ENCODE results near the gene MAGI1. TPM values are rescaled to one million over a fixed set of nuclear protein-coding genes. Genes with fewer than 3 reads are reported as not detected.

Gene MAGI1
- total and polyA plus RNA-seq, 2 donors (not counting 1 experiment from before 2014, with no cell fraction given), result 0.10 to 0.22 TPM

GRCh38 chr3:65484964-65485363, 553.8 kb downstream of the MAGI1 start:
- H3K27me3 Mint-ChIP-seq, result no peaks in the 10 kb centered on the region
- no peak overlapping the region for H3K4me3 Mint-ChIP-seq
- no peak overlapping the region for H3K9ac ChIP-seq (ENCODE audit: low read length)
- 100% methylated on average over 3 of the region's 3 CpGs for WGBS (ENCODE audit: insufficient coverage)
- no peak overlapping the region for H3K4me3 ChIP-seq (ENCODE audit: control extremely low read depth in 1 of 5, extremely low read depth in 1 of 5, insufficient read depth in 1 of 5, low read depth in 2 of 5, low read length in 4 of 5)
- H3K27ac ChIP-seq (ENCODE audit: low read length in 2 of 2), result no peak overlapping the region
- H3K4me1 Mint-ChIP-seq, result no peaks in the 10 kb centered on the region
- H3K36me3 ChIP-seq (replicated peaks in 1 of 2; ENCODE audit: control extremely low read depth in 1 of 2, control insufficient read depth in 1 of 2, extremely low read depth in 1 of 2, insufficient read depth in 2 of 2, low read length in 1 of 2), result no peaks in the 10 kb centered on the region
- H3K9me3 Mint-ChIP-seq (ENCODE audit: insufficient read depth), result no peaks in the 10 kb centered on the region
- intact Hi-C loops (cut with micrococcal nuclease), result no loop called here
- H2AFZ ChIP-seq (ENCODE audit: insufficient read depth, low read depth, low read length, poor library complexity, severe bottlenecking), result no peak overlapping the region
- ChIA-PET POLR2A (no interaction called here), CTCF (no interaction called here)
- H3K9me3 ChIP-seq (ENCODE audit: control extremely low read depth in 1 of 3, control insufficient read depth in 2 of 3, insufficient read depth in 1 of 3, low read length in 2 of 3), result no peaks in the 10 kb centered on the region
- no peaks in the 10 kb centered on the region for H3K79me2 ChIP-seq (ENCODE audit: control insufficient read depth, insufficient read depth, low read length)
- H3K4me1 ChIP-seq (ENCODE audit: control insufficient read depth in 2 of 2, insufficient read depth in 2 of 2, low read length in 2 of 2), result no peaks in the 10 kb centered on the region
- H3K27ac Mint-ChIP-seq, result no peak overlapping the region
- H3K4me2 ChIP-seq (replicated peaks; ENCODE audit: low read depth, low read length, poor library complexity, severe bottlenecking), result no peak overlapping the region
- TF ChIP-seq EZH2 (IDR thresholded peaks at IDR 0.05; ENCODE audit: borderline replicate concordance, insufficient read depth, low read depth, low read length, poor library complexity, severe bottlenecking) (no peak), CTCF (IDR thresholded peaks at IDR 0.05) (no peak)
- DNase-seq (no peak), ATAC-seq (ENCODE audit: low read depth) (no peak)
- no peaks in the 10 kb centered on the region for H4K20me1 ChIP-seq (ENCODE audit: control insufficient read depth, insufficient read depth, low read length, poor library complexity, severe bottlenecking)
- no peaks in the 10 kb centered on the region for H3K27me3 ChIP-seq (replicated peaks in 1 of 4; ENCODE audit: control extremely low read depth in 1 of 4, control insufficient read depth in 3 of 4, insufficient read depth in 4 of 4, low read length in 3 of 4)

- intact Hi-C loops (cut with micrococcal nuclease), result no loop called here
- H4K20me1 ChIP-seq (ENCODE audit: control insufficient read depth, insufficient read depth, low read length, poor library complexity, severe bottlenecking), result no peaks in the 10 kb centered on the region
Measured at GRCh38 chr3:65483480-65483879, 555.2 kb downstream of the MAGI1 start.

More at GRCh38 chr3:65483480-65483879, 555.2 kb downstream of the MAGI1 start:
- ChIA-PET CTCF (no interaction called here), POLR2A (no interaction called here)
- no peak overlapping the region for H3K4me3 Mint-ChIP-seq
- WGBS (ENCODE audit: insufficient coverage), result 86% methylated on average over 4 of the region's 6 CpGs
- DNase-seq (no peak), ATAC-seq (ENCODE audit: low read depth) (no peak)
- H3K27ac ChIP-seq (ENCODE audit: low read length in 2 of 2), result no peak overlapping the region
- no peaks in the 10 kb centered on the region for H3K9me3 Mint-ChIP-seq (ENCODE audit: insufficient read depth)
- H3K27me3 Mint-ChIP-seq, result no peaks in the 10 kb centered on the region
- no peaks in the 10 kb centered on the region for H3K9me3 ChIP-seq (ENCODE audit: control extremely low read depth in 1 of 3, control insufficient read depth in 2 of 3, insufficient read depth in 1 of 3, low read length in 2 of 3)
- H3K4me2 ChIP-seq (replicated peaks; ENCODE audit: low read depth, low read length, poor library complexity, severe bottlenecking), result no peak overlapping the region
- H3K27me3 ChIP-seq (replicated peaks in 1 of 4; ENCODE audit: control extremely low read depth in 1 of 4, control insufficient read depth in 3 of 4, insufficient read depth in 4 of 4, low read length in 3 of 4), result no peaks in the 10 kb centered on the region
- no peak overlapping the region for H3K27ac Mint-ChIP-seq
- no peaks in the 10 kb centered on the region for H3K36me3 ChIP-seq (replicated peaks in 1 of 2; ENCODE audit: control extremely low read depth in 1 of 2, control insufficient read depth in 1 of 2, extremely low read depth in 1 of 2, insufficient read depth in 2 of 2, low read length in 1 of 2)
- no peaks in the 10 kb centered on the region for H3K4me1 ChIP-seq (ENCODE audit: control insufficient read depth in 2 of 2, insufficient read depth in 2 of 2, low read length in 2 of 2)
- H3K4me1 Mint-ChIP-seq, result no peaks in the 10 kb centered on the region
- H3K79me2 ChIP-seq (ENCODE audit: control insufficient read depth, insufficient read depth, low read length), result no peaks in the 10 kb centered on the region
- H3K9ac ChIP-seq (ENCODE audit: low read length), result no peak overlapping the region
- TF ChIP-seq EZH2 (IDR thresholded peaks at IDR 0.05; ENCODE audit: borderline replicate concordance, insufficient read depth, low read depth, low read length, poor library complexity, severe bottlenecking) (no peak), CTCF (IDR thresholded peaks at IDR 0.05) (no peak)
- no peak overlapping the region for H3K4me3 ChIP-seq (ENCODE audit: control extremely low read depth in 1 of 5, extremely low read depth in 1 of 5, insufficient read depth in 1 of 5, low read depth in 2 of 5, low read length in 4 of 5)
- no peak overlapping the region for H2AFZ ChIP-seq (ENCODE audit: insufficient read depth, low read depth, low read length, poor library complexity, severe bottlenecking)
